Body of pancreas (tissue), 4 donors: ENCODE data around the gene MYOZ2. TPM values are rescaled to one million over a fixed set of nuclear protein-coding genes. Genes with fewer than 3 reads are reported as not detected.

Source experiments
- ATAC-seq: fragments of 150-250 bp; one replicate; pipeline ENCODE4 v1.9.1; 2016
- DNase-seq, 4 donors: peaks; one replicate each; pipeline ENCODE4 v3.0.0-alpha.2; 2019
- H3K27ac ChIP-seq, 4 donors: fragments of 200-600 bp; sonication (generic); 1 replicate in 3 of 4; 2 replicates in 1 of 4; pipeline versions ENCODE4 v1.5.1 to v1.6.1; 2016 to 2019; ENCODE audit warnings: mild to moderate bottlenecking in 1 of 4, mixed read lengths in 1 of 4, moderate library complexity in 1 of 4
- H3K27me3 ChIP-seq, 2 donors: fragments of 200-600 bp; sonication (generic); one replicate each; pipeline ENCODE4 v1.6.0; 2016; ENCODE audit warnings: mild to moderate bottlenecking in 1 of 2
- H3K36me3 ChIP-seq, 2 donors: fragments of 200-600 bp; sonication (generic); replicated peaks in 1 of 2; 2 replicates each; pipeline ENCODE4 v1.5.1; 2016; ENCODE audit warnings: low read depth in 2 of 2; ENCODE audit not compliant: insufficient read depth in 1 of 2
- H3K4me1 ChIP-seq: fragments of 200-600 bp; sonication (generic); one replicate; pipeline ENCODE4 v1.6.0; 2016
- H3K4me3 ChIP-seq, 2 donors: fragments of 200-600 bp; sonication (generic); 1 replicate in 1 of 2; 2 replicates in 1 of 2; pipeline ENCODE4 v1.5.1; 2016 to 2019
- H3K9me3 ChIP-seq, 3 donors: fragments of 200-600 bp; sonication (generic); 1 replicate in 2 of 3; 2 replicates in 1 of 3; pipeline ENCODE4 v1.5.1; 2016
- POLR2A ChIP-seq, 3 donors: fragments of 450-650 bp; IDR thresholded peaks; one replicate each; pipeline ENCODE4 v1.6.1; 2016; ENCODE audit warnings: antibody characterized with exemption in 3 of 3, mild to moderate bottlenecking in 2 of 3
- WGBS, 2 donors: methylation state at CpG; one replicate each; pipeline ENCODE4 v1.1.5; 2017; 5-methylcytosine and 5-hydroxymethylcytosine counted together
- intact Hi-C: fragments of 100-400 bp; cut with DNase I; formaldehyde crosslinking; loops from one replicate; pipeline ENCODE4 v1.15.1; 2023
- total RNA-seq, 2 donors: library from RNA; depleted of rRNA; stranded (reverse); fragments of >200 nt; gene quantifications; one replicate each; pipeline ENCODE4 v1.1.0, GENCODE V29; 2016
- TF ChIP-seq, protein P1 (sequence below), 7 experiments: fragments of 450-650 bp in 4 of 7; fragments of 200-600 bp in 3 of 7; sonication (generic) in 3 of 7; IDR thresholded peaks; one replicate each; pipeline ENCODE4 v1.5.1; 2016 to 2019; ENCODE audit warnings: antibody characterized with exemption in 7 of 7

The MYOZ2 gene
- total RNA-seq, 2 donors from 2014 or later = not detected

DNA sequence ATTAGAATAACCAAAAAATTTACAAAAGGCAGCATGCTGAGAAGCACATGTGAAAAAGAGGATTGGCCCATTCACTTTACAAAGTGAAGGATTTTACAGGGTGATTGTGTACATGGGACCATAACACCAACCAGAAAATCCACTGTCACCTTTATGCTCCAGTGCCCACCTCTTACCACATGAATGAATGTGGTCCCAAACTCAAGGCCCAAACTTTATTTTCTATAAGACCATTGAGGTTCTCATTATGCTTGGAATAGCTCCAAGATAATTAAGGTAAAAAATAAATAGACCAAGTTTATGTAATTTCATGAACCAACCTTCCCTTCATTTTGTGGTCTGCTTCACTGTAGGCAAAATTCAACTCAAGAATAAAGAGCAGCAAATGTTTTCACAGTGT is 24.3 kb upstream of the MYOZ2 start:
- DNase-seq (no peak), ATAC-seq (no peak)
- intact Hi-C loops = no loop called here
- Histone ChIP-seq H3K27me3 (no peaks in the 10 kb centered on the region), H3K4me3 (no peak overlapping the region), H3K4me1 (peaks cover 17% of the 10 kb centered on the region), H3K27ac (no peak overlapping the region), H3K9me3 (no peaks in the 10 kb centered on the region), H3K36me3 (no peaks in the 10 kb centered on the region)
- TF ChIP-seq POLR2A (IDR thresholded peaks at IDR 0.05) = no peak
- TF ChIP-seq, protein P1, sequence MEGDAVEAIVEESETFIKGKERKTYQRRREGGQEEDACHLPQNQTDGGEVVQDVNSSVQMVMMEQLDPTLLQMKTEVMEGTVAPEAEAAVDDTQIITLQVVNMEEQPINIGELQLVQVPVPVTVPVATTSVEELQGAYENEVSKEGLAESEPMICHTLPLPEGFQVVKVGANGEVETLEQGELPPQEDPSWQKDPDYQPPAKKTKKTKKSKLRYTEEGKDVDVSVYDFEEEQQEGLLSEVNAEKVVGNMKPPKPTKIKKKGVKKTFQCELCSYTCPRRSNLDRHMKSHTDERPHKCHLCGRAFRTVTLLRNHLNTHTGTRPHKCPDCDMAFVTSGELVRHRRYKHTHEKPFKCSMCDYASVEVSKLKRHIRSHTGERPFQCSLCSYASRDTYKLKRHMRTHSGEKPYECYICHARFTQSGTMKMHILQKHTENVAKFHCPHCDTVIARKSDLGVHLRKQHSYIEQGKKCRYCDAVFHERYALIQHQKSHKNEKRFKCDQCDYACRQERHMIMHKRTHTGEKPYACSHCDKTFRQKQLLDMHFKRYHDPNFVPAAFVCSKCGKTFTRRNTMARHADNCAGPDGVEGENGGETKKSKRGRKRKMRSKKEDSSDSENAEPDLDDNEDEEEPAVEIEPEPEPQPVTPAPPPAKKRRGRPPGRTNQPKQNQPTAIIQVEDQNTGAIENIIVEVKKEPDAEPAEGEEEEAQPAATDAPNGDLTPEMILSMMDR (IDR thresholded peaks at IDR 0.05) = no peak

DNA sequence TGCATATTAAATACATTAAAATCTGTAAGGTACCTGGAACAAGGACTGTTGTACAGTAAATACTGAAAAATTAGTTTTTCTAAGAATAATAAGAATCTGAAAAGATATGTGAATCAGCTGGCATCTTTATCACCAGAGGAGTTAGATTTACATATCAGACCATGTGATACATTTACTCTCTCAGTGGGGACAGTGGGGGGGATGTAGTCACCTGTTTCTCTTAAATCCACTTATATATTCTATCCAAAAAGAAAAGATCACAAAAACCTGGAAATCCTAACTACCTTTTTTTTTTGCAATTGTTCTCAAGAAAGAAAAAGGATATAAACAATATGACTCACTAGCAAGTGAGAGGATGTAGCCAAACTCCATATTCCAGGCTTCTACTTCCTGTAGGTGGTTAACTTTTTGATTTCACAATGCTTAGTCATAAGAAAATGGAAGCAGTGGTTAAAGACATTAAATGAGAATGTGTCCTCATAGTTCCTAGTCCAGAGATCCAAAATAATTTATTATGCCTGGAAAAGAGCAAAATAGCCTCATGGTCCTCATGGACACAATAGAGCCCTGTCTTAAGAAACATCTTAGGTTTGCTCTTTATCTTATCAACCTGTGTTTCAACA is 22.5 kb upstream of the MYOZ2 start:
- H3K36me3 ChIP-seq = no peaks in the 10 kb centered on the region
- TF ChIP-seq POLR2A (IDR thresholded peaks at IDR 0.05) = no peak
- TF ChIP-seq, protein P1 (IDR thresholded peaks at IDR 0.05) = no peak
- H3K27ac ChIP-seq = peak overlapping the region in 1 of 4 donors; percentile 56
- intact Hi-C loops = no loop called here
- no peak overlapping the region for H3K4me3 ChIP-seq
- H3K4me1 ChIP-seq = peaks cover 13% of the 10 kb centered on the region
- peak; percentile 86 for ATAC-seq
- no peak for DNase-seq
- no peaks in the 10 kb centered on the region for H3K9me3 ChIP-seq
- no peaks in the 10 kb centered on the region for H3K27me3 ChIP-seq

DNA sequence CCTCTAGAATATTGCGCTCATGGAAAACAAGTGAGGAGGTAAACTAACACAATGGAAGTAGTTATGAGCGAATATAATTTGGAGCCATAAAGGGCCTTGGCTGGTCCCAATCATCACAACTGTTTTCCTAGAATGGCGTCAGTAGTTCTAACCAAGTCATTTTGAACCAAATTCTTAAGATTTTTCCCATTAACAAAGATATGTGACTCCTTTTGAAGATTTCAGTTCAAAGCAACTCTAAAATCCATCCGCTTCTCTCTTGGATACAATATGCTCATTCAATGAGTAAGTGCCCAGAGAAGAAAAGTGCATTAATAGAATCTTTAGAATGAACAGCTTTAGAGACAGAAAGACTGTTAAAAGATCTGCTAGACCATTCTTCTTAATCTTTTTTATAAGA is 19.6 kb upstream of the MYOZ2 start:
- intact Hi-C loops = no loop called here
- Histone ChIP-seq H3K4me1 (peaks cover 13% of the 10 kb centered on the region), H3K9me3 (no peaks in the 10 kb centered on the region), H3K36me3 (no peaks in the 10 kb centered on the region), H3K27me3 (no peaks in the 10 kb centered on the region), H3K4me3 (no peak overlapping the region), H3K27ac (no peak overlapping the region)
- TF ChIP-seq POLR2A (IDR thresholded peaks at IDR 0.05) = no peak
- TF ChIP-seq, protein P1 (IDR thresholded peaks at IDR 0.05) = no peak
- DNase-seq (no peak), ATAC-seq (no peak)
- 92 to 95% methylated on average over 4 of the region's 4 CpGs for WGBS, 2 donors

DNA sequence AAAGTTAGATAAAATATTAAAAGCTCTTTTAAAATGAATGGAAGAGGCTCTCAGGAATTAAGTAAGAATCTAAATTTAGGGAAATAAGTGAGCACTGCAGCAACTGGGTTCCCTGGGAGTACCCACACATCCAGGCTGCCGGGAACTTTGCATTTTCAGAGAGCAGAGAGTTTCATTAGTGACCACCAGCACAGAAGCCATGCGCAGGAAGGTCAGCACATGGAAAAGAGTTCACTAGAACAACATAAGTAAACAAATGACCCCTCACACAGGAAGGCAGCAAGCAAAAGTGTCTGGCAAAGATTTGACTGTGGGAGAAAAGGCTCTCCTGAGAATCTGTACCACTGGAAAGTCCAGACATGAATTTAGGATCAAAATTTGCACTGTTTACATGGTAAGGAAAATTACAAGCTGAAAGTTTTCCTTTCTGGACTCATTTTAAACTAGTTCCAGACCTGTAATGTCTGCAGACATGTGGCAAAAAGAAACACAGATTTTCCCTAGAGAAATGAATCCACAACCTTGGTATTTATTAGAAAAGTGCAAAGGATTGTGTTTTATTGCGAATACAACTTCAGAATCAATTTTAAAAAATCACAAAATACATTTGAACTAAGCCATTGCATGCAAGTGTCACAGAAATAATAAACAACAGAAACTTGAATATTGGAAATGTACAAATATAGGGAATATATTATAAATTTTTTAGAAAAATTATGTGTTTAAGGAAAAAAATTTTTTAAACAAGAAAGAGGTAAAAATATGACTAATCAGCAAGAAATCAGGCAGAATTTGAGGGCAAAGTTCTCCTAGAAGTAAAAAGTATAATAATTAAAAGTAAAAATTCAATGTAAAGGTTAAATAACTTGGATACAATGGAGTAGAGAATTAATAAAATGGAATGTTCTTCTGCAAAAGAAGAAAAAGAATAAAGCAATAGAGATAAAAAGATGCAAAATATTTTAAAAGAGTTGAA is 18.4 kb upstream of the MYOZ2 start:
- DNase-seq (no peak), ATAC-seq (no peak)
- Histone ChIP-seq H3K4me1 (peaks cover 13% of the 10 kb centered on the region), H3K4me3 (no peak overlapping the region), H3K27me3 (no peaks in the 10 kb centered on the region), H3K27ac (no peak overlapping the region), H3K9me3 (no peaks in the 10 kb centered on the region), H3K36me3 (no peaks in the 10 kb centered on the region)
- intact Hi-C loops = no loop called here
- WGBS, 2 donors = 61 to 67% methylated on average over 3 of the region's 3 CpGs
- TF ChIP-seq POLR2A (IDR thresholded peaks at IDR 0.05) = no peak
- TF ChIP-seq, protein P1 (IDR thresholded peaks at IDR 0.05) = no peak
